H1 (cell line): ENCODE results near the gene GHRL. TPM values are rescaled to one million over a fixed set of nuclear protein-coding genes. Genes with fewer than 3 reads are reported as not detected.
A peak's percentile ranks its signal among the peaks of the same experiment; 100 is the strongest.

Experiments used
- CTCF ChIA-PET: fragments of 300-600 bp; sonication (Branson Sonifier 250); formaldehyde crosslinking; loops from one replicate; lab custom pipeline; 2021; ENCODE audit not compliant: partially characterized antibody; lab: Charles Lee
- POLR2A ChIA-PET: fragments of 300-600 bp; sonication (Branson Sonifier 250); formaldehyde crosslinking; loops from one replicate; lab custom pipeline; 2021; ENCODE audit warnings: inconsistent platforms; ENCODE audit not compliant: partially characterized antibody; lab: Charles Lee
- DNase-seq, 2 experiments: peaks; one replicate each; pipeline versions ENCODE4 v3.0.0 to v3.0.0-alpha.2; 2010 to 2022; ENCODE audit warnings: low spot score in 2 of 2, low read depth in 1 of 2, mixed read lengths in 1 of 2
- FAIRE-seq: peaks from 2 replicates; lab custom pipeline; 2011; peaks lifted over from hg19 to GRCh38; lab: Jason Lieb, UNC
- H2AFZ ChIP-seq: 2 replicates; pipeline ENCODE4 v1.8.1; 2012; ENCODE audit warnings: low read length, inconsistent platforms
- H2AK5ac ChIP-seq: 2 replicates; pipeline ENCODE4 v1.6.1; 2013; ENCODE audit warnings: low read depth, low read length
- H2BK120ac ChIP-seq: replicated peaks from 2 replicates; pipeline ENCODE3; 2013; ENCODE audit warnings: low read depth, low read length, inconsistent platforms
- H2BK12ac ChIP-seq: 2 replicates; pipeline ENCODE4 v1.6.1; 2013; ENCODE audit warnings: low read depth, low read length
- H2BK15ac ChIP-seq: 2 replicates; pipeline ENCODE4 v1.6.1; 2013; ENCODE audit warnings: low read length
- H2BK20ac ChIP-seq: 2 replicates; pipeline ENCODE4 v1.6.1; 2013; ENCODE audit warnings: low read length
- H2BK5ac ChIP-seq: 2 replicates; pipeline ENCODE4 v1.6.1; 2013; ENCODE audit warnings: low read depth, low read length
- H3K14ac ChIP-seq: 2 replicates; pipeline ENCODE4 v1.6.1; 2013; ENCODE audit warnings: inconsistent platforms; ENCODE audit not compliant: insufficient read length
- H3K18ac ChIP-seq: 2 replicates; pipeline ENCODE4 v1.6.1; 2013; ENCODE audit warnings: low read length; ENCODE audit errors: extremely low read depth
- H3K23ac ChIP-seq: 2 replicates; pipeline ENCODE4 v1.6.1; 2013; ENCODE audit warnings: inconsistent platforms; ENCODE audit not compliant: insufficient read length
- H3K23me2 ChIP-seq: 2 replicates; pipeline ENCODE4 v1.6.1; 2013; ENCODE audit warnings: low read depth, low read length
- H3K27ac ChIP-seq: 2 replicates; pipeline ENCODE4 v1.6.1; 2011; ENCODE audit warnings: low read depth, low read length, inconsistent platforms
- H3K27me3 ChIP-seq, 4 experiments: replicated peaks in 1 of 4; 1 replicate in 1 of 4; 2 replicates in 3 of 4; pipeline versions ENCODE4 v1.6.1 to v1.8.1; 2011 to 2013; ENCODE audit warnings: low read length in 3 of 4, mild to moderate bottlenecking in 3 of 4, inconsistent platforms in 2 of 4, mixed read lengths in 2 of 4, moderate library complexity in 1 of 4; ENCODE audit not compliant: control insufficient read depth in 3 of 4, insufficient read depth in 3 of 4; ENCODE audit errors: extremely low read depth in 1 of 4
- H3K36me3 ChIP-seq, 4 experiments: 2 replicates each; pipeline versions ENCODE4 v1.6.1 to v1.8.1; 2011 to 2013; ENCODE audit warnings: mild to moderate bottlenecking in 4 of 4, low read length in 3 of 4, moderate library complexity in 2 of 4, control low read depth in 1 of 4, inconsistent platforms in 1 of 4; ENCODE audit not compliant: insufficient read depth in 4 of 4, control insufficient read depth in 2 of 4
- H3K4ac ChIP-seq: replicated peaks from 2 replicates; pipeline ENCODE3; 2013; ENCODE audit warnings: low read length, low read depth, mixed read lengths, inconsistent platforms; ENCODE audit not compliant: insufficient read length
- H3K4me1 ChIP-seq, 4 experiments: replicated peaks in 1 of 4; 1 replicate in 1 of 4; 2 replicates in 3 of 4; pipeline versions ENCODE4 v1.6.1 to v1.8.1; 2011 to 2013; ENCODE audit warnings: low read length in 3 of 4, inconsistent platforms in 2 of 4, mixed read lengths in 1 of 4; ENCODE audit not compliant: insufficient read depth in 4 of 4, control insufficient read depth in 3 of 4
- H3K4me2 ChIP-seq, 2 experiments: 2 replicates each; pipeline versions ENCODE4 v1.6.1 to v1.8.1; 2011 to 2013; ENCODE audit warnings: low read depth in 2 of 2, low read length in 2 of 2, control low read depth in 1 of 2, inconsistent platforms in 1 of 2, mild to moderate bottlenecking in 1 of 2; ENCODE audit not compliant: insufficient read depth in 1 of 2
- H3K4me3 ChIP-seq, 4 experiments: fragments of 200-600, 300-600 bp in 1 of 4; sonication (generic), shearing (Covaris generic), sonication (Bioruptor Twin) in 1 of 4; 2 replicates each; pipeline versions ENCODE4 v1.5.1 to v1.8.1; 2011 to 2016; ENCODE audit warnings: low read length in 4 of 4, low read depth in 3 of 4, control low read depth in 2 of 4, inconsistent platforms in 2 of 4, mild to moderate bottlenecking in 2 of 4, mixed read lengths in 1 of 4, moderate library complexity in 1 of 4; ENCODE audit not compliant: insufficient read depth in 2 of 4; ENCODE audit errors: extremely low read depth in 1 of 4
- H3K56ac ChIP-seq: replicated peaks from 2 replicates; pipeline ENCODE3; 2013; ENCODE audit warnings: low read depth, mild to moderate bottlenecking, mixed read lengths, low read length, inconsistent platforms; ENCODE audit not compliant: insufficient read length
- H3K79me1 ChIP-seq: 2 replicates; pipeline ENCODE4 v1.6.1; 2013; ENCODE audit warnings: low read depth, low read length, control low read depth
- H3K79me2 ChIP-seq, 2 experiments: 2 replicates each; pipeline versions ENCODE4 v1.6.1 to v1.8.1; 2012 to 2013; ENCODE audit warnings: low read length in 2 of 2, mild to moderate bottlenecking in 2 of 2, inconsistent platforms in 1 of 2; ENCODE audit not compliant: insufficient read depth in 2 of 2, control insufficient read depth in 1 of 2
- H3K9ac ChIP-seq, 4 experiments: replicated peaks in 1 of 4; 1 replicate in 1 of 4; 2 replicates in 3 of 4; pipeline versions ENCODE4 v1.6.1 to v1.8.1; 2011 to 2013; ENCODE audit warnings: low read depth in 3 of 4, low read length in 3 of 4, control low read depth in 2 of 4, mild to moderate bottlenecking in 2 of 4, moderate library complexity in 2 of 4, inconsistent platforms in 1 of 4; ENCODE audit errors: extremely low read depth in 1 of 4
- H3K9me3 ChIP-seq, 2 experiments: 2 replicates each; pipeline versions ENCODE4 v1.6.1 to v1.8.1; 2012 to 2013; ENCODE audit warnings: mild to moderate bottlenecking in 2 of 2, moderate library complexity in 2 of 2, control low read depth in 1 of 2, inconsistent platforms in 1 of 2, low read depth in 1 of 2, low read length in 1 of 2, mixed read lengths in 1 of 2; ENCODE audit not compliant: insufficient read depth in 2 of 2
- H4K20me1 ChIP-seq, 2 experiments: replicated peaks in 1 of 2; 2 replicates each; pipeline versions ENCODE3 to v1.8.1; 2011 to 2013; ENCODE audit warnings: inconsistent platforms in 2 of 2, low read length in 2 of 2, mild to moderate bottlenecking in 1 of 2; ENCODE audit not compliant: insufficient read depth in 2 of 2, control insufficient read depth in 1 of 2
- H4K5ac ChIP-seq: 2 replicates; pipeline ENCODE4 v1.6.1; 2013; ENCODE audit warnings: low read length, low read depth, mixed read lengths, inconsistent platforms; ENCODE audit not compliant: insufficient read length
- H4K8ac ChIP-seq: 2 replicates; pipeline ENCODE4 v1.8.0; 2013; ENCODE audit warnings: mild to moderate bottlenecking, moderate library complexity, low read length, inconsistent platforms; ENCODE audit not compliant: insufficient read depth; ENCODE audit errors: extremely low read depth
- H4K91ac ChIP-seq: replicated peaks from 2 replicates; pipeline ENCODE3; 2013; ENCODE audit warnings: low read length, mixed read lengths, inconsistent platforms; ENCODE audit not compliant: insufficient read length
- BRCA1 ChIP-seq: IDR thresholded peaks from 2 replicates; pipeline ENCODE4 v1.6.1; 2012; ENCODE audit warnings: low read depth, low read length, improper control_type of control experiment
- WGBS, 2 experiments: shearing (Covaris generic) in 1 of 2; methylation state at CpG; one replicate each; pipeline versions ENCODE4 v1.1.6 to v1.1.7; 2013 to 2015; ENCODE audit warnings: low lambda C conversion rate in 2 of 2, mixed read lengths in 2 of 2, inconsistent platforms in 1 of 2, low coverage in 1 of 2, missing lambda C conversion rate in 1 of 2; ENCODE audit not compliant: insufficient replicate concordance in 2 of 2, insufficient coverage in 1 of 2, insufficient read length in 1 of 2; ENCODE audit errors: extremely low coverage in 1 of 2, missing lambda C conversion rate in 1 of 2; 5-methylcytosine and 5-hydroxymethylcytosine counted together
- polyA plus RNA-seq, 7 experiments: library from polyadenylated mRNA; depleted of rRNA in 3 of 7; stranded (reverse) in 5 of 7; unstranded in 2 of 7; fragments of >200 nt in 5 of 7; fragments of 200-250 nt in 2 of 7; gene quantifications; 1 replicate in 5 of 7; 2 replicates in 1 of 7; 4 replicates in 1 of 7; pipeline versions ENCODE4 v1.2.1 to v1.2.3, GENCODE V29; 2011 to 2013; ENCODE audit warnings: missing spikeins in 2 of 7, mixed read lengths in 2 of 7
- total RNA-seq: library from RNA; stranded (reverse); fragmentation: NEBNext Ultra II Directional; extraction: Animal tissue kit (Norgen Biotek cat#: 25700); gene quantifications from 2 replicates; pipeline ENCODE4 v1.2.1, GENCODE V29; 2021

Gene GHRL
- total and polyA plus RNA-seq, 2 of the 8 experiments (the other 6 are each of a cell fraction or from before 2014, with no cell fraction given), result 0.32 to 0.35 TPM

DNA sequence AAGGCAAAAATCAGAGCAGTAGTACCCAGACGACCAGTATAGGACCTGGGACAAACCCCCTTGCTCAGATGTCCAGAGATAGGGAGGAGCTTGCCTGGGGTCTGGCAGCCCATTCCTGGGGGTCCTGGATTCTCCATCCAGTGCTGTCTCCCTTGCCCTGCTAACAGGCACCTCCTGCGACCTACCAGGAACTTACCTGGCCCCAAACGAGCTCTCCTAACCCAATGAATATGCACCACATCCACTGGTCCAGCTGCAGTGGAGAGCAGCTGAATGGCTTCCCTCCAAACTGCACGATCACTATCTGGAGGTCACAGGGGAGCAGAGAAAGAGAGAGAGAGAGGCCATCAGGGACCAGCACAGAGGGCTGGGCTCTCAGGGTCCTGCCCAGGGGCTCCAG is 47.3 kb upstream of the GHRL start:
- FAIRE-seq (no peak), DNase-seq (no peak)
- Histone ChIP-seq H3K23me2 (no peaks in the 10 kb centered on the region), H2AK5ac (no peak overlapping the region), H2BK20ac (no peak overlapping the region), H2BK15ac (no peak overlapping the region), H3K27ac (no peak overlapping the region), H2BK120ac (no peak overlapping the region), H3K4me3 (no peak overlapping the region), H3K79me2 (no peaks in the 10 kb centered on the region), H2BK12ac (no peak overlapping the region), H3K27me3 (no peaks in the 10 kb centered on the region), H3K56ac (no peak overlapping the region), H3K4me1 (peaks cover 0 to 2% (median under 1%) of the 10 kb centered on the region in 4 experiments; a peak in 1 of 7 replicates), H3K4ac (no peak overlapping the region), H3K9me3 (no peaks in the 10 kb centered on the region), H2BK5ac (no peak overlapping the region)
- no peak for TF ChIP-seq BRCA1
- TF ChIP-seq, all 59 proteins: peak for 0
- Histone ChIP-seq H3K14ac (no peak overlapping the region), H3K9ac (0 out of 7 replicates have a peak overlapping the region, but pooled peaks of 1 of the 4 experiments have one; percentile 7), H3K23ac (no peak overlapping the region), H4K5ac (no peak overlapping the region), H2AFZ (no peak overlapping the region), H4K20me1 (no peaks in the 10 kb centered on the region), H4K8ac (no peak overlapping the region), H3K4me2 (no peak overlapping the region), H3K18ac (no peak overlapping the region), H4K91ac (no peak overlapping the region), H3K79me1 (no peaks in the 10 kb centered on the region), H3K36me3 (no peaks in the 10 kb centered on the region)
- ChIA-PET CTCF (interaction anchor here (0.7 to 2.6 kb wide), 13 partner anchors 13 to 399 kb away, joined by 3 to 11 read pairs (median 3); no protein-coding TSS in a partner anchor), POLR2A (interaction anchor here (0.8 kb wide), 1 partner anchor 363 kb away, joined by 3 read pairs; no protein-coding TSS in a partner anchor)
- WGBS, 2 experiments, result 89% methylated on average over 4 of the region's 4 CpGs; no CpG with 5 or more reads in 1 of the 2 experiments
